HCT116 (cell line): ENCODE results near the gene NXT1. TPM values are rescaled to one million over a fixed set of nuclear protein-coding genes. Genes with fewer than 3 reads are reported as not detected.

Experiments
- ATAC-seq: fragments of 200-7000 bp; cut with Tn5 transposase; 2 replicates; pipeline ENCODE4 v1.9.1; 2020; ENCODE audit warnings: mild to moderate bottlenecking, moderate library complexity
- BruUV-seq: library from RNA; stranded (reverse); fragments of 400-500 nt; replicated peaks from 2 replicates; lab custom pipeline; 2021; lab: Mats Ljungman, UMichigan
- CTCF ChIA-PET: fragments of 300-600 bp; sonication (Branson Sonifier 250); formaldehyde crosslinking; loops from one replicate; lab custom pipeline; 2021; ENCODE audit warnings: antibody characterized with exemption; lab: Charles Lee
- POLR2A ChIA-PET: fragments of 300-600, 350-600 bp; sonication (Branson Sonifier 250); formaldehyde crosslinking; loops from one replicate; lab custom pipeline; 2021; ENCODE audit warnings: antibody characterized with exemption; lab: Charles Lee
- RAD21 ChIA-PET, 2 experiments: fragments of 300-600 bp; sonication (Branson Sonifier 250); formaldehyde crosslinking; loops; one replicate each; lab custom pipeline; 2023; ENCODE audit warnings: low total read pairs in 2 of 2; ENCODE audit not compliant: uncharacterized antibody in 2 of 2, unreplicated experiment in 2 of 2, low non-redundant PET in 1 of 2; lab: Charles Lee
- DNase-seq: peaks from one replicate; pipeline ENCODE4 v3.0.0-alpha.2; 2010; ENCODE audit warnings: low read depth, low spot score
- H2AFZ ChIP-seq: fragments of 200-600 bp; shearing (Covaris generic), sonication (generic); 2 replicates; pipeline ENCODE4 v1.6.1; 2017; ENCODE audit warnings: low read depth, mixed run types, mixed read lengths, antibody characterized with exemption, low read length; ENCODE audit not compliant: poor library complexity, severe bottlenecking
- H3K27ac ChIP-seq: 2 replicates; pipeline ENCODE4 v1.5.1; 2012; ENCODE audit warnings: low read depth, low read length
- H3K27me3 ChIP-seq: fragments of 200-600 bp; sonication (generic); 2 replicates; pipeline ENCODE4 v1.6.1; 2016; ENCODE audit warnings: mixed run types, low read length, mixed read lengths; ENCODE audit not compliant: insufficient read depth
- H3K36me3 ChIP-seq, 2 experiments: fragments of 200-500 bp in 1 of 2; fragments of 200-600 bp in 1 of 2; sonication (Bioruptor generic) in 1 of 2; sonication (generic) in 1 of 2; 2 replicates each; pipeline versions ENCODE4 v1.5.1 to v1.6.1; 2014 to 2016; ENCODE audit warnings: low read length in 2 of 2, inconsistent platforms in 1 of 2, mixed read lengths in 1 of 2, mixed run types in 1 of 2; ENCODE audit not compliant: insufficient read depth in 2 of 2, control insufficient read depth in 1 of 2
- H3K4me1 ChIP-seq, 2 experiments: fragments of 200-600 bp in 1 of 2; sonication (generic) in 1 of 2; 2 replicates each; pipeline versions ENCODE4 v1.5.1 to v1.6.1; 2012 to 2017; ENCODE audit warnings: low read length in 2 of 2, inconsistent platforms in 1 of 2, mild to moderate bottlenecking in 1 of 2, mixed read lengths in 1 of 2, mixed run types in 1 of 2, moderate library complexity in 1 of 2; ENCODE audit not compliant: insufficient read depth in 2 of 2, control insufficient read depth in 1 of 2
- H3K4me2 ChIP-seq: fragments of 200-600 bp; sonication (generic); 2 replicates; pipeline ENCODE4 v1.6.1; 2017; ENCODE audit warnings: mixed run types, low read length, mixed read lengths
- H3K4me3 ChIP-seq, 2 experiments: fragments of 200-600 bp in 1 of 2; sonication (generic) in 1 of 2; replicated peaks in 1 of 2; 2 replicates each; pipeline ENCODE4 v1.5.1; 2011 to 2016; ENCODE audit warnings: low read length in 2 of 2, control low read depth in 1 of 2, low read depth in 1 of 2, mild to moderate bottlenecking in 1 of 2, mixed read lengths in 1 of 2, mixed run types in 1 of 2
- H3K79me2 ChIP-seq: fragments of 200-600 bp; sonication (generic); 2 replicates; pipeline ENCODE4 v1.6.1; 2017; ENCODE audit warnings: mild to moderate bottlenecking, mixed run types, low read length, moderate library complexity, mixed read lengths; ENCODE audit not compliant: insufficient read depth
- H3K9ac ChIP-seq: fragments of 200-600 bp; sonication (generic); 2 replicates; pipeline ENCODE4 v1.6.1; 2016; ENCODE audit warnings: low read length, mixed read lengths
- H3K9me2 ChIP-seq: fragments of 200-600 bp; sonication (generic), shearing (Covaris generic); 2 replicates; pipeline ENCODE4 v1.6.1; 2017; ENCODE audit warnings: mixed run types, mild to moderate bottlenecking, moderate library complexity; ENCODE audit not compliant: insufficient read depth
- H3K9me3 ChIP-seq, 2 experiments: fragments of 200-500 bp in 1 of 2; fragments of 200-600 bp in 1 of 2; sonication (Bioruptor generic) in 1 of 2; sonication (generic) in 1 of 2; 2 replicates each; pipeline ENCODE4 v1.6.1; 2014 to 2017; ENCODE audit warnings: low read length in 2 of 2, mixed read lengths in 2 of 2, inconsistent platforms in 1 of 2, low read depth in 1 of 2, mild to moderate bottlenecking in 1 of 2, mixed run types in 1 of 2, moderate library complexity in 1 of 2; ENCODE audit not compliant: control insufficient read depth in 1 of 2, insufficient read depth in 1 of 2
- H4K20me1 ChIP-seq: fragments of 200-600 bp; sonication (generic), shearing (Covaris generic); 2 replicates; pipeline ENCODE4 v1.6.1; 2017; ENCODE audit warnings: mixed run types, mild to moderate bottlenecking, moderate library complexity; ENCODE audit not compliant: insufficient read depth
- CEBPB ChIP-seq: IDR thresholded peaks from 2 replicates; pipeline ENCODE4 v1.6.1; 2012; ENCODE audit warnings: low read depth
- EGR1 ChIP-seq: IDR thresholded peaks from 2 replicates; pipeline ENCODE4 v1.6.1; 2012; ENCODE audit warnings: low read depth
- EZH2phosphoT487 ChIP-seq: fragments of 200-600 bp; IDR thresholded peaks from 2 replicates; pipeline ENCODE4 v1.6.1; 2018; ENCODE audit warnings: antibody characterized with exemption, borderline replicate concordance
- FOSL1 ChIP-seq: IDR thresholded peaks from 2 replicates; pipeline ENCODE4 v1.6.1; 2012; ENCODE audit warnings: low read depth
- JUND ChIP-seq: IDR thresholded peaks from 2 replicates; pipeline ENCODE4 v1.6.1; 2012
- POLR2A ChIP-seq: IDR thresholded peaks from 2 replicates; pipeline ENCODE4 v1.7.0; 2011; ENCODE audit warnings: borderline replicate concordance; ENCODE audit not compliant: insufficient read depth, insufficient read length; ENCODE audit errors: extremely low read depth
- POLR2AphosphoS5 ChIP-seq: IDR thresholded peaks from 2 replicates; pipeline ENCODE4 v1.6.1; 2011; ENCODE audit warnings: mild to moderate bottlenecking, low read depth, low read length, moderate library complexity
- SIN3A ChIP-seq: IDR thresholded peaks from 2 replicates; pipeline ENCODE4 v1.6.1; 2012; ENCODE audit warnings: low read depth
- SRF ChIP-seq: IDR thresholded peaks from 2 replicates; pipeline ENCODE4 v1.6.1; 2012; ENCODE audit warnings: low read depth
- TCF7L2 ChIP-seq: IDR thresholded peaks from 2 replicates; pipeline ENCODE4 v1.7.0; 2011; ENCODE audit warnings: borderline replicate concordance, inconsistent platforms; ENCODE audit not compliant: insufficient read depth, insufficient read length; ENCODE audit errors: extremely low read depth
- YY1 ChIP-seq: IDR thresholded peaks from 2 replicates; pipeline ENCODE4 v1.6.1; 2011; ENCODE audit warnings: low read length, low read depth, moderate library complexity, mild to moderate bottlenecking; ENCODE audit not compliant: insufficient replicate concordance; ENCODE audit errors: extremely low read depth
- ZFX ChIP-seq: fragments of 450-650 bp; IDR thresholded peaks from 2 replicates; pipeline ENCODE4 v1.6.1; 2017
- intact Hi-C: fragments of 100-400 bp; cut with micrococcal nuclease; formaldehyde crosslinking; loops from 2 replicates; pipeline ENCODE4 v1.10.0; 2022
- total RNA-seq: library from RNA; stranded (reverse); gene quantifications from one replicate; pipeline ENCODE4 v1.2.1, GENCODE V29; 2021; ENCODE audit not compliant: unreplicated experiment
- TF ChIP-seq, protein P1 (sequence below): IDR thresholded peaks from 2 replicates; pipeline ENCODE4 v1.6.1; 2011; ENCODE audit warnings: mild to moderate bottlenecking, low read length, moderate library complexity; ENCODE audit not compliant: insufficient replicate concordance; ENCODE audit errors: extremely low read depth
- TF ChIP-seq, protein P2 (sequence below): IDR thresholded peaks from 2 replicates; pipeline ENCODE4 v1.6.1; 2012

Gene NXT1
- total RNA-seq, 1 experiment from 2014 or later = 29.9 TPM

DNA sequence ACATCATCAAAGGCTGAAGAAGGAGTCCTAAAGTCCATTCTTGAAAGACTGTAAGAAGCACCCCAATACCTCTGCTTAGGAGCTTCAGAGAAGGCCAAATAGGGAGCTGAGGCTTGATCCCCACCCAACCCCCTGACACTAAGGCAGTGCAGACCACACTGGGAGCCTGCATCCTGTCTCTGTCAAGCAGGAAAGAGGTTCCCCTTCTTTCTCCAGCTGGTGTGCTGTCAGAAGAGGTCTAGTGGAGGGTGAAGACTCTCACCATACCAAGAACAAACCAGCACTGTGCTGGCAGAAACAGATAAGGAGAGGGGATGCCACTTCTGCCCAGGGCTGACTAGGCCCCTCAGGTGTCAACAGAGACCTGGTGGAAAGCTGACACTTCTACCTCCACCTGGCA lies 31.3 kb downstream of the NXT1 start:
- TF ChIP-seq, protein P1, sequence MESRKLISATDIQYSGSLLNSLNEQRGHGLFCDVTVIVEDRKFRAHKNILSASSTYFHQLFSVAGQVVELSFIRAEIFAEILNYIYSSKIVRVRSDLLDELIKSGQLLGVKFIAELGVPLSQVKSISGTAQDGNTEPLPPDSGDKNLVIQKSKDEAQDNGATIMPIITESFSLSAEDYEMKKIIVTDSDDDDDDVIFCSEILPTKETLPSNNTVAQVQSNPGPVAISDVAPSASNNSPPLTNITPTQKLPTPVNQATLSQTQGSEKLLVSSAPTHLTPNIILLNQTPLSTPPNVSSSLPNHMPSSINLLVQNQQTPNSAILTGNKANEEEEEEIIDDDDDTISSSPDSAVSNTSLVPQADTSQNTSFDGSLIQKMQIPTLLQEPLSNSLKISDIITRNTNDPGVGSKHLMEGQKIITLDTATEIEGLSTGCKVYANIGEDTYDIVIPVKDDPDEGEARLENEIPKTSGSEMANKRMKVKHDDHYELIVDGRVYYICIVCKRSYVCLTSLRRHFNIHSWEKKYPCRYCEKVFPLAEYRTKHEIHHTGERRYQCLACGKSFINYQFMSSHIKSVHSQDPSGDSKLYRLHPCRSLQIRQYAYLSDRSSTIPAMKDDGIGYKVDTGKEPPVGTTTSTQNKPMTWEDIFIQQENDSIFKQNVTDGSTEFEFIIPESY = no peak
- TF ChIP-seq CEBPB (no peak), SIN3A (no peak), FOSL1 (no peak), EGR1 (no peak)
- no peak overlapping the region for H3K4me2 ChIP-seq
- no peak overlapping the region for H2AFZ ChIP-seq
- BruUV-seq = no TSS peak
- no peak for DNase-seq
- H3K79me2 ChIP-seq = peaks cover 7% of the 10 kb centered on the region; the same call in 1 of the 2 replicates
- H4K20me1 ChIP-seq = no peaks in the 10 kb centered on the region
- H3K9me3 ChIP-seq = 0 out of 4 replicates have a peak, but pooled peaks cover 0 to 5% of the 10 kb centered on the region in 2 experiments
- intact Hi-C loops = no loop called here
- H3K4me3 ChIP-seq = no peak overlapping the region
- ChIA-PET CTCF (no interaction called here), RAD21 (no interaction called here), POLR2A (no interaction called here)
- H3K9me2 ChIP-seq = no peaks in the 10 kb centered on the region
- H3K27me3 ChIP-seq = no peaks in the 10 kb centered on the region
- H3K4me1 ChIP-seq = no peaks in the 10 kb centered on the region
- peaks cover 4 to 6% of the 10 kb centered on the region in 2 experiments; a peak in 3 of 4 replicates for H3K36me3 ChIP-seq
- no peak for ATAC-seq
- H3K9ac ChIP-seq = no peak overlapping the region
- no peak overlapping the region for H3K27ac ChIP-seq

DNA sequence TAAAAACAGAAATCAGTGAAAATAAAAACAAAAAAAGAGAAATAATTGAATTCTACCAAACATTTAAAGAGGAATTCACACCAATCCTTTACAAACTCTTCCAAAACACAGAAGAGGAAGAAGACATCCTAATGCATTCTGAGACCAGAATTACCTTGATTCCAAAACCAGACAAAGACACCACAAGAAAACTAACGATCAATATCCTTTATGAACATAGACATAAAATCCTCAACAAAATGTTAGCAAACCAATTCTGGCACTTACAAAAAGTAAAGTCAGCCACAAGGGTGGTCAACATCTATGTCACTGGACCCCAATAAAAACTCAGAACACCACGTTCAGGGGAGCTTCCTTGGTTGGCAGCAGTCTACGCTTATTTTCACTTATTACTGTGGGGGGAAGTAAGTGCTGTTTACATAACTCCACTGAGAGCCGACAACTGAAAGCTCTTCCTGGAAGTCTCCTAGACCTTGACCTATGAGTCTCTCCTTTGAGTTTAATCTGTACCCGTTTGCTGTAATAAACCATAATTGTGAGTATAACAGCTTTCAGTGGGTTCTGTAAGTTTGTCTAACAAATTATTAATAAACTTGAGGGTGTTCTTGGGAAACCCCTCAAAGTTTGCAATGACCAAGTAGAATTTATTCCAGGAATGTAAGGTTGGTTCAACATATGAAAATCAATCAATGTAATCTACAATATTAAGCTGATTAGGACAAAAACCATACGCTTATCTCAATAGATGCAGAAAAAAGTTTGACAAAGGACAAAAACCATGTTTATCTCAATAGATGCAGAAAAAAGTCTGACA lies 35.9 kb downstream of the NXT1 start:
- Histone ChIP-seq H3K36me3 (peaks cover 7 to 10% of the 10 kb centered on the region in 2 experiments; a peak in 1 of 4 replicates), H4K20me1 (no peaks in the 10 kb centered on the region), H3K9ac (no peak overlapping the region), H3K27ac (no peak overlapping the region), H2AFZ (no peak overlapping the region), H3K27me3 (no peaks in the 10 kb centered on the region), H3K9me3 (0 out of 4 replicates have a peak, but pooled peaks cover 0 to 5% of the 10 kb centered on the region in 2 experiments), H3K9me2 (no peaks in the 10 kb centered on the region), H3K4me3 (no peak overlapping the region), H3K4me2 (no peak overlapping the region), H3K79me2 (peaks cover 11% of the 10 kb centered on the region; the same call in 1 of the 2 replicates), H3K4me1 (no peaks in the 10 kb centered on the region)
- BruUV-seq = no TSS peak
- RAD21 ChIA-PET = no interaction called here
- CTCF ChIA-PET = no interaction called here
- intact Hi-C loops = no loop called here
- DNase-seq = no peak
- no peak for ATAC-seq
- POLR2A ChIA-PET = no interaction called here
- TF ChIP-seq JUND (no peak), FOSL1 (no peak), EZH2phosphoT487 (no peak), ZFX (no peak), YY1 (no peak), POLR2A (no peak), TCF7L2 (no peak), SRF (no peak), POLR2AphosphoS5 (no peak)
- TF ChIP-seq, protein P1 = no peak
- TF ChIP-seq, protein P2, sequence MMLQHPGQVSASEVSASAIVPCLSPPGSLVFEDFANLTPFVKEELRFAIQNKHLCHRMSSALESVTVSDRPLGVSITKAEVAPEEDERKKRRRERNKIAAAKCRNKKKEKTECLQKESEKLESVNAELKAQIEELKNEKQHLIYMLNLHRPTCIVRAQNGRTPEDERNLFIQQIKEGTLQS = no peak
